HG02852 (cell line): Measurements from ENCODE around the gene COMMD7.

Source experiments
- ATAC-seq: cut with Tn5 transposase; IDR thresholded peaks from one replicate; pipeline ENCODE4 v1.9.1; 2021; ENCODE audit warnings: mild to moderate bottlenecking, moderate library complexity; ENCODE audit not compliant: unreplicated experiment

The COMMD7 gene

DNA sequence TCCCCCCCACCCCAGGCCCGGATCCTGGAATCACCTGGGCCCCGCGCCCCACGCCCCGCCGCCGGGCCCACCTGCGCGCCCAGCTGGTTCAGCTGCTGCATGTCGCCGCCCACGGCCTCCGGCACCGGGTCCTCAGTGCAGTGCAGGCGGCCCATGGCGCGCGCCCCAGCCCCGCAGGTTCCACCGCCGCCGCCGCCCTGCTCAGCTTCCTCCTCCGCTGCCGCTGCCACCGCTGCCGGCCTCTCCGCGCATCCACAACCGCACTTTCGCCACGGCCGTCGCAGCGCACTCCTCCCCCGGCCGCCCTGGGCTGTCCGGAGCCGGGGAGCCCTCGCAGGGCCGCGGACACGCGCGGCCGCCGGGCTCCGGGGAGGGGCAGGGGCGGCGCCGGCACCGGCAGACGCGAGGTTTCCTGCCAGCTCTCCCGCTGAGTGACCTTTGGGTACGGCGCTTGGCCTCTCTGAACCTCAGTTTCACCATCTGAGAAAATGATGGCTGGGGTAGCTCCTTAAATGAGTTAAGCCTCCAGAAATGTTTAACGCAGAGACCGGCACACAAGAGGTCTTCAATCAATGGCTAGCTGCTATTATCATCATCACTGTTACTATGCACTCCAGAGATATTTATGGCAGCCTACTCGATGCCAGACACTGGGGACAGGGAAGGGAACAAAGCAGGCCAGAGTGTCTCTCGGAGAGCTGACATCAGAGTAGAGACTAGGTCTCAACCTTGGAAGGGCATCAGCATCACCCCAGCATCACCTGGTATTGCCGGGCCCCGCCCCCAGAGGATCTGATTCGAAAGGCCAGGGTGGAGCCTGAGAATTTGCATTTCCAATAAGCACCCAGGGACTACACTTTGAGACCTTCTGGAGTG, at the start of gene COMMD7:
TSS of gene COMMD7 (minus strand) at position 231 of the 876 bp plus-strand sequence. CDS start at position 155, 76 bp downstream.
- peak; percentile 50 for ATAC-seq

DNA sequence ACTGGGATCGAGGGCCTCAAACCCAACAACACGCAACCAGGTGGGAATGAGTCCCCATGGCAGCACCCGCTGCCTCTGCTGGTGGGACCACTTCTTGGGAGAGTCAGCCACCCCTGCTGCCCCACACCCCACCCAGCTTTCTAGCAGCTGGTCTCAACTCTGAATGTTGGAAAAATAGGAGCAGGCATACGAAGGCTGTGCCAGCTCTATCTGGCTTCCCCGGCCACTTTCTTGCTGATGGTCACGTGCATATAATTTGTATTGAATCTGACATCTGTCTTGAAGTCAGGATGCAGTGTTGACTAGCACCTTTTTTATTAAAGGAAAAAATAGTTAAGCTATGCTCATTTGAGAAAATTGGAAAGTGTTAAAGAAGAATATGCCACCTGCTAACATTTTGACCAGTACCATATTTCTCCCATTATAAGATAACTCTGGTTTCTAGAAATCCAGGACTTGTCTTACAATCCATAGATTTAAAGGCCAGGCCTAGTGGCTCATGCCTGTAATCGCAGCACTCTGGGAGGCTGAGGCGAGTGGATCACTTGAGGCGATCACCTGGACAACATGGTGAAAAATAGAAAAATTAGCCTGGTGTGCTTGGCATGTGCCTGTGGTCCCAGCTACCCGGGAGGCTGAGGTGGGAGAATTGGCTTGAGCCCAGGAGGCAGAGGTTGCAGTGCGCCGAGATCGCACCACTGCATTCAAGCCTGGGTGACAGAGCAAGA, 49.6 kb upstream of the COMMD7 start:
- ATAC-seq: no peak

DNA sequence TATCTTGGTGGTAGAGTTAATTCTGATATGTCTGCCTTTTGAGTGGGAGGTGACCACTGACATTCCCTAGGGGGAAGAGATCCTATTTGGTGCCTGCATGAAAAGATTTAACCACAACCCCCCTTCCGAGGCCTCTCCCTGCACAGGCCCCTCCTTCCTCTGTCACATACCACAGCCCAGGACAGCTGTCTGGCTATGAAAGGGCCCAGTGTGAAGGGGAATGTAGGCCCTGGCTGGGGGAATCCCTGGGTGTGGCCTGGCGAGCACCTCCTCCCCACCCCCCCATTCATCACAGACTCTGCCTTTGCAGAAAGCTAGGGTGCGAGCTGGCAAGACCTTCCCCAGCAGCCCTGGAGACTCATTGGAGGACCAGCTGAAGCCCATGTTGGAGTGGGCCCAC, 49.0 kb upstream of the COMMD7 start:
- peak; percentile 80 for ATAC-seq

DNA sequence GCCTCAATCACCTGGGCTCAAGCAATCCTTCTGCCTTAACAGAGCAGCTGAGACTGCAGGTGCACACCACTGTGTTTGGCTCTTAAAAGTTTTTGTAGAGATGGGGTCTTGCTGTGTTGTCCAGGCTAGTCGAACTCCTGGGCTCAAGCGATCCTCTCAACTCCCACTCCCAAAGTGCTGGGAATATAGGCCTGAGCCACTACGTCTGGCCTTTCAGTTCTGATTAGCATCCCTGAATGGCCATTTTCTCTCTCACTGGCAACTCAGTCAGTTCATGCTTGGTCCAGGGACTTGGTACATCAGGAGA, 47.4 kb upstream of the COMMD7 start:
- ATAC-seq: no peak

DNA sequence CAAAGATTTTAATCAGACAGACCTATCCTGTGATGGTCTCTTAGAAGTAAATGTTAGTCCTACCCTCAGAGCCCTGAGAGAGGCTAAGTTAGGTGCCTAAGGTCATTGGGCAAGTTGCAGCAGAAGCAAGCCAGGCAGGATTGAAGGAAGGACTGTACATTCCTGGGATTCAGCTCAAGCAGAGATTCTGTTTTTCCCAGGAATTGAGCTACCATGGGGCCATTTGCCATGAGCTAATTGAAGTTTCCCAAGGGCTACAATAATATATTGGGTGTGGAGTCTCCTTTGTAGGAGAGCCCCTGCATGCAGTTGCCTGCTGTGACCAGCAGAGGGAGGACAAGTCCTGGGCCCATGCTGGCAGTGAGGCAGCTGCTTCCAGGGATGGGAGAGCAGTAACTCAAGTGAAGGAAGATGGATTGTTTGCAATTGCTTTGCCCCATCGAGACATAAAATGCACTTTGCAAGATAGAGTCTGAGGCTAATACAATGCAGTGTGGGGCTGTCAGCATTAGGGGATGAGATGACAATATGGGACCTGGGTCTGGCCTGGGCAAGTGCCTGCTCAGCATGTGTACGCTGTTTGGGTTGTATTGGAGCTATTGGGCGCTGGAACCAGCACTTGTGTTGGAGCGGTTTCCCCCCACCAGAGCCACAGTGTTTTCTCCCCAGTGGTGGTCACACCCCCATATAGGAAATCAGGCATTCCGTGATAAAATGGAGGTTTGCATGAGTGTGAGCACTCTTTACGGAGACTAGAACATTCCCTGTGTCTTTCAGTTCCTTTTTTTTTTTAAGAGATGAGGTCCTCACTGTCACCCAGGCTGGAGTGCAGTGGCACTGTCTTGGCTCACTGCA, 46.9 kb upstream of the COMMD7 start:
- ATAC-seq: peak; percentile 50

DNA sequence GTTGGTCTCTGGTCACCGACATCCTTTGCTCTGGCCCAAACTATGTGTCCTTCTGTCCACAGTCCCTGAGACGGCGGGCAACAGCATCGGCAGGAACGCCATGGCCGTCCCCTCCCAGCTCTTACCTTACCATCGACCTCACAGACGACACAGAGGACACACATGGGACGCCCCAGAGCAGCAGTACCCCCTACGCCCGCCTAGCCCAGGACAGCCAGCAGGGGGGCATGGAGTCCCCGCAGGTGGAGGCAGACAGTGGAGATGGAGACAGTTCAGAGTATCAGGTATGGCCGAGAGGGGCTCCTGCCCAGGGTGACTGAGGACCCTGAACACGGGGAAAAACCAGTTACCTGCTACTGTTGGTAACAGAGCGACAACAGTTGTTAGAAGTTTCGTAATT, 43.9 kb upstream of the COMMD7 start:
- no peak for ATAC-seq

DNA sequence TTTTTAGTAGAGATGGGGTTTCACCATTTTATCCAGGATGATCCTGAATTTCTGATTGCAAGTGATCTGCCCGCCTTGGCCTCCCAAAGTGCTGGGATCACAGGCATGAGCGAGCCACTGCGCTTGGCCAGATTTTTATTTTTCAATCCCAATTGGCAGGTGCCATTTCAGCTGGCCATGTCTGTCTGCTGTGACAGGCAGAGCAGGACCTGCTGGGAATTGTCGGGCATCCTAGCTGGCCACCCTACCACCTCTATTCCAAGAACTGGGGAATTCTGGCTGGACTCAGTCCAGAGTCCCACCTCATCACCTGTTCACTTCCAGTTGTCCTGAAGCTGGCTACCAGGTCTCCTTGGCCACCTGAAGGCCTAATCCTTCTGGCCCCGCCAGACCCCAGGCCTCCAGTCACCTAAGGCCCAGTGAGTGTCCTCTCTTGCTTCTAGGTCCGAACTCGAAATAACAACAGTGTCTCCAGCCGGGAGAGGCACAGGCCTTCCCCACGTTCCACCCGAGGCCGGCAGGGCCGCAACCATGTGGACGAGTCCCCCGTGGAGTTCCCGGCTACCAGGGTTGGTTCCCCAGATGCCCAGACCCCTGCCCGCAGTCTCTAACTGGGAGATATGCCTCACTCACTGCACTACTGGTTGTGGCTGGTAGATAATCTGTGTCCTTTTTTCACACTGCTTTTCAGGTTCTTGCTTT, 42.9 kb upstream of the COMMD7 start:
- no peak for ATAC-seq

DNA sequence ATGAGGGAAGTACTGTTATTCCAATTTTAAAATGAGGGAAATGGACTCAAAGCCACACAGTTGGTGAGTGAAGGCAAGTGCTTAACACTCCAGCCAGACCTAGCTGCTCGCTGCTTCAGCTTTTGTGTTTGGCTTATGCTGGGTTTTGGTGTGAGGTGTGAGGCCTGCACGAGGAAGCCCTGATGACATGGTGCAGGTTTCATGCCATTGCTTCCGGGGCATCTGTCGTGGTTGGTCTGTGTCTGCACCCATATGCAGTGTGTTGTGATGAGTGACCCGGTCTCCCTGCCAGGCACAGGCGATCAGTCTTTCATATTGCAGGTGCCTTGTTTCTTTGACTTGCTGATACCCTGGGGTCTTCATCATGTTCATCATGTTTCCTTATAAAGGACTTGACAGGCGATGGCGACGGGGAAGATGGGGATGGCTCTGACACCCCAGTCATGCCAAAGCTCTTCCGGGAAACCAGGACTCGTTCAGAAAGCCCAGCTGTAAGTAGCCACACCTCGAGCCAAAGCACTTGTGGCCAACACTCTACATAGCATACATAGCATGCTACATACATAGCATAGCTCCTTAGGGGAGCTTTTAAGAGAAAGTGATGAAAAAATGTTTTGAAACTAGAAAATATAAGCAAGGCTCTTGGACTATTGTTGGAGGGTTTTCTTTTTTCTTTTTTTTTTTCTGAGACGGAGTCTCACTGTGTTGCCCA, 41.3 kb upstream of the COMMD7 start:
- no peak for ATAC-seq

DNA sequence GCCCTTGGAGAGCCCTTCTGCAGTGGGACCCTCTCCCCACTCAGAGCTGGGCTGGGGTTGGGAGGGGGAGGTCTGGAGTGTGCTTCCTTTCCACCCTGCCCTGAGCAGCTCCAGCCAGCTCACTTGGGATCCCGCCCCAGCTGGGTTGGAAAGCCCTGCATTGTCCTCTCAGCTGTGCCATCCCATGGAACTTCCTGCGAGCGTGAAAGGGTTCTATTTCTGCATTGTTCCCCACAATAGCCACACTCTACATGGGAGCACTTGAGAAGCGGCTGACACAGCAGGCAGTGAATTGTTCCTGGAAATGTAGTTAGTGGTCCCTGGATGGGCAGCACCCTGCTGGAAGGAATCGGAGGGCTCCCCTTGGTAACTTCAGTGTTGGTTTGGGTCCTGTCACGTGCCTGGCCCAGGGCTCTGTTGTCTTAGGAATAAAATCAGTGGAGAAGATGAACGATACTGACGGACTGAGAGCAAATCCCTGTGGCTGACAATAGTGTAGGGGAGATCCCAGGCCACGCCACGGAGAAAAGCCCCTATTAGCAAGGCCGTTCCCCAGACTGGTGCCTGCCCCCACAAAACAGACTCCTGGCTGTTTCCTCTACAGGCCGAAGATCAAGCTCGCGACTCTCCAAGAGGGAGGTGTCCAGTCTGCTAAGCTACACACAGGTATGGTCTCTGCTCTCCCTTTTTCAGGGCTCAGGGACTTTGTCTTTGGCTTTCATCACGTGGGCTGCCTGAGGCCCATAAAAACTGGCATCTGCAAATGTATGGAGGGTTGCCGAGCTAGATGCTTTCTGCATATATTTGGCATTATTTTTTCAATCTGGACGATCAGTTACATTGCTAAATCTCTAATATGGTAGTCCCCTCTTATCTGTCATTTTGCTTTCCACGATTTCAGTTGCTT, 37.7 kb upstream of the COMMD7 start:
- ATAC-seq: no peak

DNA sequence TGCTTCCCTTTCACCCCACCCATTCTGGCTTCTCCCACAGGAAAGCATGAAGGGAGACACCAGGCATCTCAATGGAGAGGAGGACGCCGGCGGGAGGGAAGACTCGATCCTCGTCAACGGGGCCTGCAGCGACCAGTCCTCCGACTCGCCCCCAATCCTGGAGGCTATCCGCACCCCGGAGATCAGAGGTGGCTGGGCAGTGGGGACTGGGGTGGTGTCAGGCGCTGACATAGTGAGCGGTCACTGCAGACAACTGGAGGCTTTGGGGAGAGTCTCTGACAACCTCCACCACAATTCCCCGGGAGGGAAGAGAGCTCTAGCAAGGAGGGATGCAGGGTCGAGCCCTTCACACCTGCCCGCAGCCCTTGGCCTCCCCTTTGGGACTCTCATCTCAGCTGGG, 37.0 kb upstream of the COMMD7 start:
- ATAC-seq: no peak

DNA sequence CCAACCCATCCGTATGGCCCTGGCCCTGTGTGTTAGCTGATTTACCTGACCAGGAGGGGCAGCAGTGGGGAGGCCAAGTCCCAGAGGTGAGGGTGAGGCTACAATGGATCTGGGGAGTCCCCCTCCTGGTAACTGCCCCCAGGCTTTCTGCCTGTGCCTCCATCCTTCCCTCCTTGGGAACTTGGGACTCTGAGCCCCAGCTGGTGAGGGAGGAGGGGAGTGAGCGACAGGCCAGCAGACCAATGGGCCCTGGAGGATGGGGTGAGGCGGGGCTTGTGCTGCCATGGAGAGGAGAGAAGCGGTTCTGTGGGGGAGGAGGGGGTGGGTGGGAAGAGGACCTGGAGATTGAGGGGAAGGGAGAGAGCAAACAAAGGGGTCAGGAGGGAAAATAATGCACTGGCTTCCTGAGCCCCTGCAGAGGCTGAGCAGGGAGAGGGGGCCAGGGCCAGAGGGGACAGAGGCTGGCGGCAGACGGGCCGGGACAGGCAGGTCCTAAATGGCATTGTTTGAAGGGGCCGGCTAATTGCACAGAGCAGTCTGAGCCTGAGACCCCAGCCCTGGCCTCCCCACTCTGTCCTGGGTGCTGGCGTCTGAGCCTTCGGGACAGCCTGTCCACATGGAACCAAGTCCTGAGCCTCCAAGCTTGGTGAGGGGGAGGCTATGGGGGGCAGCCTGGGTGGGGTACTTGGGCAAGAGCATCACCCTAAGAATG, 36.4 kb upstream of the COMMD7 start:
- no peak for ATAC-seq

DNA sequence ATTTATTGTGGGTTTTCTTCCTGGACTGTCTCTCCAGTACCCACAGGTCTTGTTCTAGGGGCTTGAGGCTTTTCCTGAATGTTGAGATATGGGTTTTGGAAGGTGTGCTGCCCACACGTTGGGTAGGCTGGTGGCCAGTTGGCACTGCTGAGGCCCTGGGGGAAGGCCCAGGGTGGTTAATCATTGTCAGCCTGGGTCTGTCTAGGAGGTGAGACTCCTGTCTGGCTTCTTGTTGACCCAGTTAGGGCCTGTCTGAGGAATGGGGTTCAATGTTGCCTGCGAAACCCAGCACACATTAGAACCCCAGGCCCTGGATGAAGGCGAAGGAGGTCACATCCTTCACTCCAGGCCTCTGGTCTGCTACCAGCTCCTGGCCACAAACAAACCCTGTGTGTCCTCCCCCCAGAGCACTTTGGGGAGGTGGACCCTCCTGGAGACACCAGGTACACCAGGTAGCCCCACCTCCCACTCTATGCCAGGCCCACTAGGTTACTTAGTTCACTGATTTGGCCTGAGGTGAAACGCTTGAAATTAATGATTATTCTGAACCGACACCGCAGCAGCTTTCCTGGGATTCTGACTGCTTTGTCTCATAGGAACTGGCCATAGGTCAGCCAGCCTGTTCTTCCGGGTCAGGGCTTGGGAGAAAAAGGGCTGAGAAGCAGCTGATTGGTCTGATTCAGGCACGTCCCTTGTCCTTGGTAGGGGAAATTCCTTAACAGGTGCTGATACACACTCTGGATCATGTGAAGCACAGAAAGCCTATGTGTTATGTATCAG, 34.1 kb upstream of the COMMD7 start:
- no peak for ATAC-seq

DNA sequence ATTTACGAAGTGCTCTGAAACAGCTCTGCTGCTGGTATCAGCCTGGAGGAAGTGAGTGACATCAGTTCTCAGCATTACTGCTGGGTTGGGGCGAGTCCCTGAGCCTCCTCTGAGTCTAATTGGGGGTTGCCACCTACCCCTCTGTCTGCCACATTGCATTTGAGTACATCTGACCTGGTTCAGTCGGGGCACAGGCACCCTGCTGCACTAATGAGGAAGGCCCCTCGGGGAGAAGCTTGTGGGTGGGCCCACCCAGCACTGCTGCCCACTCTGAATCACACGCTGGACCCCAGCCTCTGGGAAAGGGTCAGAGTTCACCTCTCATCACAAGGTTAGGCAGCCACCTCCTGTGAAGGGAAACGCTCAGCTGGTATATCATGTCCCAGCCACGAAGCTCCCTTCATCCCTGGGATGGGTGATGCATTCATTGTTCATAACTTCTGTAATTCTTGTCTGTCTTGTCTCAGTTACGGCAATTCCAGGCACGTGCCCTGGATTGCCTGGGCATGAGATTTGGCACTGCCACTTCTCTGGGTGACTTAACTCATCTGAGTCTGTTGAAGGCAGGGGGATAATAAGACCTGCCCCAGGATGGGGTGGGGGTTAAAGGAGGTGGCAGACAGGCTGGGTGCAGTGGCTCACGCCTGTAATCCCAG, 32.2 kb upstream of the COMMD7 start:
- ATAC-seq: no peak

DNA sequence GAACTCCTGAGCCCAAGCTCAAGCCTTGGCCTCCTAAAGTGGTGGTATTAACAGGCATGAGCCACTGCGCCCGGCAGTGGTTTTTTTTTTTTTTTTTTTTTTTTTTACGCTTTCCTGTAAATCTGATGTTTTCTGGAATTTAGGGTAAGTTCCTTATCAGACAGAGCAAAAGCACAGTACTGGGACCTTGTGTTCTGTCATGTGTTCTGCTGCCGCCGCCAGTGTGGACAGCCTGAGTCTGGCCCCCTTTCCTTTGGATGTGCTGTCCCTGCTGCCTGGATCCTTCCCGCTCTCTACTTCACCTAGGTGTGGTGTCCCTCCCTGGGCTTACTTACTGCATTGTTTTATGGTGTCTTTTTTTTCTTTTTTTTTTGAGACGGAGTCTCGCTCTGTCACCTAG, 30.6 kb upstream of the COMMD7 start:
- no peak for ATAC-seq

DNA sequence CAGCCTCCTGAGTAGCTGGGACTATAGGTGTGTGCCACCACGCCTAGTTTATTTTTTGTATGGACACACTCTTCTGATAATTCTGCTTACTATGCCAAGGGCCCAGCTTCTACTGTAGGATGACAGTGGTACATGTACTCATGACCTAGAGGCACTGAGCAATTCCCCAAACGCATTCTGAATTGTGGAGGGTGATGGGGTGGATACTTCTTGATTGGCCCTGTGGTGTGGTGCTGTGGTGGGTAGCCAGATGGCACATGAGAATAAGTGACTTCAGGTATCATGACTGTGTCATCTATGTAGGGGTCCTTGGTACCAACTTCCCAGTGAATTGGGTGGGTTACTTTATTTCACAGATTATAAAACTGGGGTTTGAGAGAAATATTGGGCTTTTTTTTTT, 30.0 kb upstream of the COMMD7 start:
- ATAC-seq: no peak

DNA sequence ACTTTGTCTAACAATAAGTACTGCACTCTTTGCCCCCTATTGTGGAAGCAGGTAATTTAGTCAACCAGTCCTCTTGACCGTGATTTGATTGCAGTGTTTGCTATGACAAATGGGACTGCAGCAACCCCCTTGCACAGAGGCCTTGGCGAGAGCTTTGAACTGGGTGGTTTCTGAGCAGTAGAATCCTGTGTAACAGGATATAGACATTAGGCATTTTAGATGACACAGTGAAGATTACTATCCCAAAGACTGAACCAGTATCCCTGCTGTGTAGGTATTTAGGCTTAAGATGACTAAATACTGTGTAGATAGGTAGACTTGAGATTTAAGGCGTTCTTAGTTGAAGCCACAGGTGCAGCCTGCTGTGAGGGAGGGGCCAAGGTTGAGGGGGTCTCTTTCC, 28.8 kb upstream of the COMMD7 start:
- ATAC-seq: no peak
